GM23338 (cell line): ENCODE data around the gene DNAAF8. TPM values are rescaled to one million over a fixed set of nuclear protein-coding genes. Genes with fewer than 3 reads are reported as not detected.

Experiments used
- ATAC-seq: fragments of 200-7000 bp; cut with Tn5 transposase; 3 replicates; pipeline ENCODE4 v1.9.1; 2020
- DNase-seq: peaks from one replicate; pipeline ENCODE4 v3.0.0-alpha.2; 2015; ENCODE audit warnings: low spot score
- H2AFZ ChIP-seq: fragments of 200-600 bp; sonication (generic); 2 replicates; pipeline ENCODE4 v1.8.0; 2016; ENCODE audit warnings: antibody characterized with exemption, mild to moderate bottlenecking, moderate library complexity
- H3F3A ChIP-seq: fragments of 200-600 bp; sonication (generic); replicated peaks from 2 replicates; pipeline ENCODE4 v1.8.0; 2017; ENCODE audit warnings: antibody characterized with exemption, mixed run types, low read depth
- H3K27ac ChIP-seq: fragments of 200-600 bp; sonication (generic); 2 replicates; pipeline ENCODE4 v1.6.1; 2016; ENCODE audit warnings: low read depth
- H3K27me3 ChIP-seq: fragments of 200-600 bp; sonication (generic); 2 replicates; pipeline ENCODE4 v1.8.0; 2016; ENCODE audit warnings: mild to moderate bottlenecking, mixed run types, moderate library complexity; ENCODE audit not compliant: insufficient read depth
- H3K36me3 ChIP-seq: fragments of 200-600 bp; sonication (generic); 2 replicates; pipeline ENCODE4 v1.8.0; 2016; ENCODE audit warnings: mild to moderate bottlenecking; ENCODE audit not compliant: insufficient read depth
- H3K4me1 ChIP-seq: fragments of 200-600 bp; sonication (generic); 2 replicates; pipeline ENCODE4 v1.8.0; 2016; ENCODE audit warnings: mild to moderate bottlenecking, moderate library complexity; ENCODE audit not compliant: insufficient read depth
- H3K4me2 ChIP-seq: fragments of 200-600 bp; sonication (generic); 2 replicates; pipeline ENCODE4 v1.7.1; 2017; ENCODE audit warnings: mixed run types
- H3K4me3 ChIP-seq: fragments of 200-600 bp; sonication (generic); 2 replicates; pipeline ENCODE4 v1.6.1; 2016; ENCODE audit warnings: mixed run types
- H3K79me2 ChIP-seq: fragments of 200-600 bp; sonication (generic); replicated peaks from 2 replicates; pipeline ENCODE4 v1.8.0; 2017; ENCODE audit warnings: mild to moderate bottlenecking; ENCODE audit not compliant: insufficient read depth
- H3K9me2 ChIP-seq: fragments of 200-600 bp; sonication (generic); 2 replicates; pipeline ENCODE4 v1.8.0; 2017; ENCODE audit not compliant: insufficient read depth
- H4K20me1 ChIP-seq: fragments of 200-600 bp; sonication (generic); replicated peaks from 2 replicates; pipeline ENCODE4 v1.8.0; 2017; ENCODE audit warnings: mild to moderate bottlenecking; ENCODE audit not compliant: insufficient read depth
- H3K27ac Mint-ChIP-seq: 2 replicates; pipeline ENCODE4 v1.8.0; 2020; ENCODE audit warnings: inconsistent platforms, mild to moderate bottlenecking, moderate library complexity, mixed read lengths
- H3K27me3 Mint-ChIP-seq: 3 replicates; pipeline ENCODE4 v1.8.0; 2022; ENCODE audit warnings: low read depth, mild to moderate bottlenecking, moderate library complexity, mixed read lengths, inconsistent platforms; ENCODE audit not compliant: insufficient read depth, poor library complexity
- H3K36me3 Mint-ChIP-seq: 3 replicates; pipeline ENCODE4 v1.8.0; 2021; ENCODE audit warnings: low read depth, mild to moderate bottlenecking, inconsistent platforms, moderate library complexity, mixed read lengths
- H3K4me1 Mint-ChIP-seq: 3 replicates; pipeline ENCODE4 v1.8.0; 2020; ENCODE audit warnings: mild to moderate bottlenecking, inconsistent platforms, mixed read lengths
- H3K4me3 Mint-ChIP-seq: 3 replicates; pipeline ENCODE4 v1.8.0; 2021; ENCODE audit warnings: moderate library complexity, mild to moderate bottlenecking, inconsistent platforms, mixed read lengths
- H3K9me3 Mint-ChIP-seq: 3 replicates; pipeline ENCODE4 v1.8.0; 2020; ENCODE audit warnings: moderate library complexity, mild to moderate bottlenecking, inconsistent platforms, mixed read lengths
- CREB1 ChIP-seq: fragments of 250-450 bp; sonication (Bioruptor Pico); IDR thresholded peaks from 2 replicates; pipeline ENCODE4 v1.5.0; 2020; ENCODE audit warnings: low read depth, mild to moderate bottlenecking, moderate library complexity
- ETS1 ChIP-seq: IDR thresholded peaks from 2 replicates; pipeline ENCODE4 v1.6.1; 2016; ENCODE audit warnings: antibody characterized with exemption
- EZH2 ChIP-seq: fragments of 200-600 bp; sonication (generic); IDR thresholded peaks from one replicate; pipeline ENCODE4 v1.8.0; 2017; ENCODE audit warnings: antibody characterized with exemption, mild to moderate bottlenecking, low read depth; ENCODE audit not compliant: unreplicated experiment
- EZH2phosphoT487 ChIP-seq: fragments of 200-600 bp; sonication (generic); IDR thresholded peaks from one replicate; pipeline ENCODE4 v1.8.1; 2018; ENCODE audit warnings: antibody characterized with exemption; ENCODE audit not compliant: unreplicated experiment
- JUNB ChIP-seq: IDR thresholded peaks from one replicate; pipeline ENCODE4 v1.6.1; 2016; ENCODE audit warnings: antibody characterized with exemption; ENCODE audit not compliant: unreplicated experiment
- NANOG ChIP-seq: IDR thresholded peaks from 2 replicates; pipeline ENCODE4 v1.6.1; 2016; ENCODE audit warnings: antibody characterized with exemption, borderline replicate concordance
- POLR2AphosphoS5 ChIP-seq: IDR thresholded peaks from 2 replicates; pipeline ENCODE4 v1.6.1; 2016; ENCODE audit warnings: antibody characterized with exemption, low read depth
- REST ChIP-seq: IDR thresholded peaks from one replicate; pipeline ENCODE4 v1.6.1; 2018; ENCODE audit warnings: antibody characterized with exemption; ENCODE audit not compliant: unreplicated experiment
- STAT1 ChIP-seq: IDR thresholded peaks from one replicate; pipeline ENCODE4 v1.6.1; 2016; ENCODE audit warnings: antibody characterized with exemption; ENCODE audit not compliant: unreplicated experiment
- ZNF114 ChIP-seq: fragments of 250-450 bp; sonication (Bioruptor Pico); IDR thresholded peaks from 2 replicates; pipeline ENCODE4 v1.5.0; 2020; ENCODE audit warnings: mild to moderate bottlenecking, moderate library complexity
- ZNF331 ChIP-seq: fragments of 250-450 bp; sonication (Bioruptor Pico); IDR thresholded peaks from 2 replicates; pipeline ENCODE4 v1.5.0; 2020; ENCODE audit warnings: low read depth, mild to moderate bottlenecking, moderate library complexity
- polyA plus RNA-seq: library from polyadenylated mRNA; unstranded; fragments of >200 nt; fragmentation: Nextera tagmentation; extraction: Ambion mirVana; gene quantifications from 2 replicates; pipeline ENCODE4 v1.2.1, GENCODE V29; 2016
- total RNA-seq: library from RNA; depleted of rRNA; stranded (reverse); fragments of >200 nt; shearing (Covaris generic); gene quantifications from 2 replicates; pipeline ENCODE4 v1.2.3, GENCODE V29; 2014

DNAAF8 gene
- total and polyA plus RNA-seq, 2 experiments from 2014 or later = 0.34 to 1.3 TPM

GRCh38 chr16:4753227-4753626, 18.9 kb downstream of the DNAAF8 start:
- no peaks in the 10 kb centered on the region for H3K27me3 Mint-ChIP-seq
- H3K4me2 ChIP-seq = no peak overlapping the region
- H3K9me2 ChIP-seq = no peaks in the 10 kb centered on the region
- no peak overlapping the region; the same call in 2 of the 3 replicates for H3K4me3 Mint-ChIP-seq
- H4K20me1 ChIP-seq = no peaks in the 10 kb centered on the region; the same call in 1 of the 2 replicates
- H3K36me3 ChIP-seq = peaks cover 13% of the 10 kb centered on the region; the same call in 1 of the 2 replicates
- H3K4me1 ChIP-seq = no peaks in the 10 kb centered on the region
- no peak overlapping the region for H3K4me3 ChIP-seq
- no peak overlapping the region for H3K27ac ChIP-seq
- TF ChIP-seq ZNF331 = no peak
- TF ChIP-seq CREB1 (CRISPR knock-in tag) = no peak
- no peak for TF ChIP-seq EZH2
- no peak for TF ChIP-seq REST
- no peak for TF ChIP-seq EZH2phosphoT487
- no peak for TF ChIP-seq NANOG
- no peaks in the 10 kb centered on the region for H3K4me1 Mint-ChIP-seq
- no peaks in the 10 kb centered on the region for H3K27me3 ChIP-seq
- H3K36me3 Mint-ChIP-seq = peaks cover 53% of the 10 kb centered on the region
- no peaks in the 10 kb centered on the region for H3F3A ChIP-seq
- DNase-seq = no peak
- no peak overlapping the region for H2AFZ ChIP-seq
- no peaks in the 10 kb centered on the region for H3K79me2 ChIP-seq
- ATAC-seq = no peak
- no peak overlapping the region for H3K27ac Mint-ChIP-seq
- H3K9me3 Mint-ChIP-seq = peaks cover 6% of the 10 kb centered on the region; the same call in 2 of the 3 replicates

- Histone ChIP-seq H3K4me1 (no peaks in the 10 kb centered on the region), H3K36me3 (peaks cover 27% of the 10 kb centered on the region; the same call in 1 of the 2 replicates), H3K27me3 (no peaks in the 10 kb centered on the region), H3F3A (no peaks in the 10 kb centered on the region), H3K27ac (no peak overlapping the region), H3K4me2 (no peak overlapping the region), H2AFZ (no peak overlapping the region), H4K20me1 (no peaks in the 10 kb centered on the region; the same call in 1 of the 2 replicates), H3K4me3 (no peak overlapping the region), H3K79me2 (no peaks in the 10 kb centered on the region), H3K9me2 (no peaks in the 10 kb centered on the region)
- DNase-seq (no peak), ATAC-seq (no peak)
- H3K4me3 Mint-ChIP-seq = no peak overlapping the region
- H3K27me3 Mint-ChIP-seq = no peaks in the 10 kb centered on the region
- H3K9me3 Mint-ChIP-seq = peaks cover 6% of the 10 kb centered on the region; the same call in 2 of the 3 replicates
- no peaks in the 10 kb centered on the region for H3K4me1 Mint-ChIP-seq
- no peak overlapping the region for H3K27ac Mint-ChIP-seq
- TF ChIP-seq ZNF114 (CRISPR knock-in tag) = no peak
- no peak for TF ChIP-seq JUNB
- no peak for TF ChIP-seq STAT1
- TF ChIP-seq ETS1 = no peak
- no peak for TF ChIP-seq EZH2phosphoT487
- TF ChIP-seq POLR2AphosphoS5 = no peak
- TF ChIP-seq NANOG = no peak
- H3K36me3 Mint-ChIP-seq = peaks cover 69% of the 10 kb centered on the region
These were observed 20.5 kb downstream of the DNAAF8 start for GRCh38 chr16:4754865-4755264.
